Measurements from ENCODE around the gene ANKFN1. TPM values are rescaled to one million over a fixed set of nuclear protein-coding genes. Genes with fewer than 3 reads are reported as not detected.
"Not testable (repeated sequence)": the region's sequence is repeated elsewhere in the genome, so short reads cannot be mapped to it uniquely, and the experiment has no call there.

Gene ANKFN1
- total and polyA plus RNA-seq, 2 of the 13 experiments (the other 11 are each of a cell fraction or from before 2014, with no cell fraction given), result not detected

- no peak for TF ChIP-seq ZNF260 (CRISPR knock-in tag; IDR thresholded peaks at IDR 0.05; ENCODE audit: borderline replicate concordance, low read depth)
- no peak for TF ChIP-seq SNAPC2 (CRISPR knock-in tag; IDR thresholded peaks at IDR 0.05)
- no peak for TF ChIP-seq ELK4 (CRISPR knock-in tag; IDR thresholded peaks at IDR 0.05; ENCODE audit: borderline replicate concordance)
Observed at GRCh38 chr17:56284482-56284881, 131.2 kb downstream of the ANKFN1 start (continued).

DNA sequence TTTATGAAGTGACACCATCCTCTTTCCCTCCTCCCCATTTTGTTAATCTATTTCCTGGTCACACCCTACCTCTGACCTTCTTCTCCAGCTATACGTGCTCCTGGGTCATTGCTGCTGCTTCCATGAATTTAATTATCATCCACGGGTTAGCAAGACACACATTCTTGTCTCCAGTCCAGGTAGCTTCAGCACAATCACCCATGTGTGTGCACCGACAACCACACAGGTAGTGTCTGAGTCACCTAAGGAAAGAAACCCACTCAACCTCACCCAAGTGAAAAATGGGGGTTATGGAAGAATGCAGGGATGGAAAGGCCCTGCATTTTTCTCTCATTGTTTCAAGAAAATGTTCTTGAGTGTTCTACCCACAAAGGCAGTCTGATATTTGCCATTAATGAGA lies 135.5 kb downstream of the ANKFN1 start:
- H3K4me1 ChIP-seq (ENCODE audit: insufficient read depth, low read length); H4K20me1 ChIP-seq (ENCODE audit: insufficient read depth, low read length); BruUV-seq (replicated peaks); DNase-seq (ENCODE audit: low spot score); H3K9ac ChIP-seq (ENCODE audit: insufficient read depth, low read depth, low read length); H3K27me3 ChIP-seq (ENCODE audit: control insufficient read depth in 1 of 2, insufficient read depth in 2 of 2, low read length in 2 of 2); H3K9me3 ChIP-seq (ENCODE audit: low read length); H3K79me2 ChIP-seq (ENCODE audit: insufficient read depth, low read length); POLR2A ChIA-PET; intact Hi-C loops (cut with micrococcal nuclease; ENCODE audit: unreplicated experiment); in situ Hi-C loops (cut with HindIII; ENCODE audit: extremely low pct_ligation_motif_present, low pct_unique_long_range_greater_than_20kb); H3K4me2 ChIP-seq (ENCODE audit: low read depth, low read length); H3K27ac ChIP-seq (ENCODE audit: extremely low read length, insufficient read depth, low read length); FAIRE-seq; ATAC-seq; H3K4me3 ChIP-seq (replicated peaks in 1 of 3; ENCODE audit: insufficient read depth in 1 of 3, low read depth in 2 of 3, low read length in 3 of 3); H2AFZ ChIP-seq (ENCODE audit: low read length); H3K36me3 ChIP-seq (replicated peaks in 1 of 2; ENCODE audit: control insufficient read depth in 1 of 2, insufficient read depth in 2 of 2, low read length in 2 of 2); CTCF ChIA-PET (ENCODE audit: low intra/inter-chr PET ratio, low total read pairs): not testable (repeated sequence)
- 2% methylated on average over 3 of the region's 3 CpGs for WGBS (ENCODE audit: low lambda C conversion rate)

GRCh38 chr17:56289321-56289720 lies 136.0 kb downstream of the ANKFN1 start:
- no peak for DNase-seq (ENCODE audit: low spot score)
- Histone ChIP-seq H3K27me3 (ENCODE audit: control insufficient read depth in 1 of 2, insufficient read depth in 2 of 2, low read length in 2 of 2) (peaks cover 0 to 5% of the 10 kb centered on the region in 2 experiments; a peak in 1 of 5 replicates), H3K4me2 (ENCODE audit: low read depth, low read length) (no peak overlapping the region), H3K79me2 (ENCODE audit: insufficient read depth, low read length) (no peaks in the 10 kb centered on the region), H4K20me1 (ENCODE audit: insufficient read depth, low read length) (no peaks in the 10 kb centered on the region), H3K4me3 (replicated peaks in 1 of 3; ENCODE audit: insufficient read depth in 1 of 3, low read depth in 2 of 3, low read length in 3 of 3) (no peak overlapping the region), H3K9me3 (ENCODE audit: low read length) (no peaks in the 10 kb centered on the region), H3K27ac (ENCODE audit: extremely low read length, insufficient read depth, low read length) (no peak overlapping the region), H3K9ac (ENCODE audit: insufficient read depth, low read depth, low read length) (no peak overlapping the region), H3K4me1 (ENCODE audit: insufficient read depth, low read length) (no peaks in the 10 kb centered on the region), H3K36me3 (replicated peaks in 1 of 2; ENCODE audit: control insufficient read depth in 1 of 2, insufficient read depth in 2 of 2, low read length in 2 of 2) (no peaks in the 10 kb centered on the region), H2AFZ (ENCODE audit: low read length) (peak overlapping the region; percentile 8)
- POLR2A ChIA-PET, result no interaction called here
- intact Hi-C loops (cut with micrococcal nuclease; ENCODE audit: unreplicated experiment) (no loop called here), in situ Hi-C loops (cut with HindIII; ENCODE audit: extremely low pct_ligation_motif_present, low pct_unique_long_range_greater_than_20kb) (no loop called here)
- CTCF ChIA-PET (ENCODE audit: low intra/inter-chr PET ratio, low total read pairs), result no interaction called here
- 8% methylated on average over 6 of the region's 6 CpGs for WGBS (ENCODE audit: low lambda C conversion rate)
- FAIRE-seq, result no peak
- TF ChIP-seq KDM3A (CRISPR knock-in tag; IDR thresholded peaks at IDR 0.05; ENCODE audit: low read depth) (no peak), HCFC1 (IDR thresholded peaks at IDR 0.05; ENCODE audit: low read depth, low read length) (no peak), ZNF552 (CRISPR knock-in tag; IDR thresholded peaks at IDR 0.05; ENCODE audit: borderline replicate concordance) (no peak), GTF3A (CRISPR knock-in tag; conservative IDR thresholded peaks at IDR 0.05) (no peak), ZNF557 (CRISPR knock-in tag; IDR thresholded peaks at IDR 0.05) (no peak), ELF3 (CRISPR knock-in tag; IDR thresholded peaks at IDR 0.05) (no peak), HDAC1 (CRISPR knock-in tag; IDR thresholded peaks at IDR 0.05) (no peak), SAP130 (CRISPR knock-in tag; IDR thresholded peaks at IDR 0.05; ENCODE audit: low read depth) (no peak)
- no TSS peak for BruUV-seq (replicated peaks)
- ATAC-seq, result no peak

All from HepG2 (cell line).